GM19351 (cell line): ENCODE data around the gene NPL.

ENCODE experiments used
- ATAC-seq: cut with Tn5 transposase; IDR thresholded peaks from one replicate; pipeline ENCODE4 v1.9.1; 2021; ENCODE audit warnings: mild to moderate bottlenecking, moderate library complexity; ENCODE audit not compliant: unreplicated experiment

NPL gene

DNA sequence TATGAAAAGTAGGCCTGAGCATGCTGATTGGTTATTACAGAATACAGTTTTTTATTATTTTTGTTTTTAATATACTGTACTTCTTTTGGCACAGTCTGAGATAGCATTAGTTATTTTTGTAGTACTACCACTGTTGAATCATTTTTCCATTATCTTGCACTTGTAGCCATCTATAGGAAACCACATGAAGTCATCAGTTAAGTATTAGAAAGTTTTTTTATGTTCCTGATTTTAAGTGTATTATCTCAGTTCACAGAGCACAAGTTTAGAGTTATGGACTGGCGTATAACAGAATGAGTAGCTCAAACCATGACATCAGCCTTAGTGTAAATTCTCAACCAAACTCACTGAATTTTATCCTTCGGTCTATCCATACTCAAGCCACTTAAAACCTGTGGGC, 72.4 kb downstream of the NPL start:
- ATAC-seq: no peak

GRCh38 chr1:182862827-182863226, 73.3 kb downstream of the NPL start:
- ATAC-seq: no peak

- ATAC-seq: no peak
Observed at GRCh38 chr1:182863940-182864339, 74.4 kb downstream of the NPL start.

- no peak for ATAC-seq
Observed at GRCh38 chr1:182867861-182868260, 78.3 kb downstream of the NPL start.

DNA sequence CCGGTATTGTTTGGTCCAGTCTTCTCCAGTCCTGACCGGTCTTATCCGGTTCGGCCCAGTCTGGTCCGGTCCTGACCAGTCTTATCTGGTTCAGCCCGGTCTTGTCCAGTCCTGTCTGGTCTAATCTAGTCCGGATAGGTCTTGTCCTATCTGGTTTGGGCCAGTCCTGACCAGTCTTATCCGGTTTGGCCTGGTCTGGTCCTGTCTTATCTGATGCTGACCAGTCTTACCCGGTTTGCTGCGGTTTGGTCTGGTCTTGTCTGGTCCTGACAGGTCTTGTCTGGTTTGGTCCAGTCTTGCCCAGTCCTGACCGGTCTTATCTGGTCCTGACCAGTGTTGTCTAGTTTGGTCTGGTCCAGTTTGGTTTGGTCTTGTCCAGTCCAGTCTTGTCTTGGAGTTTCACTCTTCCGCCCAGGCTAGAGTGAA, 79.7 kb downstream of the NPL start:
- ATAC-seq: no peak

GRCh38 chr1:182872881-182873280, 83.3 kb downstream of the NPL start:
- no peak for ATAC-seq

- ATAC-seq: no peak
Observed at GRCh38 chr1:182875889-182876288, 86.3 kb downstream of the NPL start.

DNA sequence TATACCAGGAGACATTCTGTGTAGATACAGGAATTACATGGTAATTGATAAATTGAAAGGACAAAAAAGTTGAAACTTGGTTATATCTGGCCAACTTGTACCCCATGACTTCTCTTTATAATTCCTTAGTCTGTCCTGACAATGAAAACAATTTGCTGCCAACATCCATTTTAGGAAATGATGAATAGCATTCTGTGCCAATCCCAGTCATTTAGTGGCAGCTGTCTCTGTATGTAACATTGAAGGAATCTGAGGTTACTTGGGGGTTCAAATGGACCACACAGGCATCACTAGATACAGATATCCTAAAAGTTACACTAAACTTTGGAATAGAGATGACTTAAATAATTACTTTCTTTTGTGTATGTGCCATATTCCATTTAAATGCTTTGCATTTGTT, 87.8 kb downstream of the NPL start:
- ATAC-seq: no peak

DNA sequence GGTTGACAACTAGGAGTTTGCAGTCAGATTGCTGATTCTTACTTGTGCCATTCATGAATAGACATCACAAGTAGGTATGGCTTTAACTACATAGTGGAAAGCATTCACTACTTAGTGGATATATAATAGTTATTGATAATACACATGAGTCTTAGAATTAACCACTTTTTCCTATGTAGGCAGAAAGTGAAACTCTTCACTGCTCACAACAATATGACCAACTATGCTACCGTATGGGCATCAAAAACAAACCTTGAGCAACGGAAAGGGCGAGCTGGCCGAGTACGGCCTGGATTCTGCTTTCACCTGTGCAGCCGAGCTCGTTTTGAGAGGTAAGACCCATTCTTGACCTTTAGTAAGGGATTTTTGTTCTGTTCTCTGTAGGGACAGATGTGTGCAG, 88.3 kb downstream of the NPL start:
- no peak for ATAC-seq
